ENCODE results near the gene FLRT3.

FLRT3 gene

DNA sequence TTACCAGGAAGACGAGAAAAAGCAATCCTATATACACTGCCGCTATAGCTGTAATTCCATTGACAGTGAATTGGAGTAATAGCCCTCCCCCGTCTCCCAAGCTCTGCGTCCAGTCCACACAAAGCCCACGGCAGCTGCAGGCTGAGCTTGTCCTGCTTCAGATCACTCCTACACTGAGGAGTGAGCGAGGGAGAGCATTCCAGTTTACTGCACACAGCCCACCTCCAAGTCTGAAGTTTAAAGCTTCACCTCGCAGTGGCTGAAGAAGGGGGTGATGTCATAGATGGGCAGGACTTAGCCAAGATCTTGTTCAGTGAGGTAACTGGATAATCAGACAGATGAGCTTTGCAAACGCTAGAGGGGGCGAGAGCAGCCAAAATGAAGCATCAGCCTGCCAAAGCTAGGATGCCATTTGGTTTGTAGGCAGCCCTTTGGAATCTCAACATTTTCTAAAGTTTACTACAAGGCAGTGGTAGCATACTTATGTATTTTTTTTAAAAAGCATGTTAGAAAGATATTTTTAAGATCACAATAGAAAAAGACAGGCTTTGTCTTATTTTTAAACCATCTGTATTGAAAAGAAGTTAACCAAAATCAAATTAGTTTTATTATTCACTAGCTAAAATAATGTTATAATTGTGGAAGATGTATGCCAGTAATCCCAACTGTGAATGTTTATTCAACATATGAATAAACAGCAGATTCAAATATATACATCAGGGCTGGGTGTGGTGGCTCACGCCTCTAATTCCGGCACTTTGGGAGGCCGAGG is at the start of gene FLRT3:
FLRT3 (minus strand) TSS at position 213 of the 772 bp plus-strand sequence. CDS start 10,106 bp downstream, outside the sequence.
- TF ChIP-seq GATA2 (IDR thresholded peaks at IDR 0.05; ENCODE audit: low read depth, low read length) (peak; percentile 31; the same call in 1 of the 2 replicates), GATA3 (IDR thresholded peaks at IDR 0.05; ENCODE audit: low read depth, low read length) (no peak)

GRCh38 chr20:14386726-14387125 is 49.3 kb upstream of the FLRT3 start:
- TF ChIP-seq GATA3 (IDR thresholded peaks at IDR 0.05; ENCODE audit: low read depth, low read length), result no peak
- TF ChIP-seq GATA2 (IDR thresholded peaks at IDR 0.05; ENCODE audit: low read depth, low read length), result no peak

- TF ChIP-seq GATA2 (IDR thresholded peaks at IDR 0.05; ENCODE audit: low read depth, low read length) (no peak), GATA3 (IDR thresholded peaks at IDR 0.05; ENCODE audit: low read depth, low read length) (no peak)
Observed at GRCh38 chr20:14385176-14385740, 47.8 kb upstream of the FLRT3 start.

DNA sequence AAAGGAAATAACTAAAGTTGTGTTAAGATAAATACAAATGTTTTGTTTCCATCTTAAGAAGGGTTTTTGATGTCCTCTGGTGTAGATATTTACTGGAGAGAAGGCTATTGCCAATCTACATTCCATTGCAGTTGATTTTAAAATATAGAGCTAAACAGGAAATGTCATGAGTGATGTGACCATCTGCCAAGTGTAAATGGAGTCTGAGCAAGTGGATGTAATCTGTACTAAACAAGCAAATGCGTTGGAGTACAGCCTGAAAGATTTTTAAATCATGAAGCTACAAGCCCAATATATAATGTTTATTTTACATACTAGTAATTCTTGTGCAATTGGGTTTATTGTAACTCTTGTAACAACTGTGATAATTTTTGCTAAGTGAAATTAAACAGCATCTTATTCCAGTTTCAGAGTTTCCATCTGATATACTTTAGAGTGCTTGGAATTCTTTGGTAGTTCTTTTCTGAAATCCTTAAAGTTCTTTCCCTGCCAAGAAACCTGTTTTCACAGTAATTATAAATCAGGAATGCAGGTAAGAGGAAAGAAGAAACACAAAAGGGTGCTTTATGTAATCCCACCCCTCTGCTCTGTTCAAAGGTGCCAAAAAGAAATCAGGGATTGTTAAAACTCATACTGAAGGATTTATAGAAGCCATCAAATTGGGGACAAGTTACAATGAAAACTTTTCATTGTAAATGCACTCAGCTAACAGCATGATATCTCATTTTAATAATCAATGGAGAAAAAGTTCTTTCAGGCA is 47.2 kb upstream of the FLRT3 start:
- no peak for TF ChIP-seq GATA3 (IDR thresholded peaks at IDR 0.05; ENCODE audit: low read depth, low read length)
- TF ChIP-seq GATA2 (IDR thresholded peaks at IDR 0.05; ENCODE audit: low read depth, low read length), result no peak

GRCh38 chr20:14383335-14383734 is 45.9 kb upstream of the FLRT3 start:
- TF ChIP-seq GATA2 (IDR thresholded peaks at IDR 0.05; ENCODE audit: low read depth, low read length) (no peak), GATA3 (IDR thresholded peaks at IDR 0.05; ENCODE audit: low read depth, low read length) (no peak)

GRCh38 chr20:14378326-14378725 is 40.9 kb upstream of the FLRT3 start:
- no peak for TF ChIP-seq GATA3 (IDR thresholded peaks at IDR 0.05; ENCODE audit: low read depth, low read length)

DNA sequence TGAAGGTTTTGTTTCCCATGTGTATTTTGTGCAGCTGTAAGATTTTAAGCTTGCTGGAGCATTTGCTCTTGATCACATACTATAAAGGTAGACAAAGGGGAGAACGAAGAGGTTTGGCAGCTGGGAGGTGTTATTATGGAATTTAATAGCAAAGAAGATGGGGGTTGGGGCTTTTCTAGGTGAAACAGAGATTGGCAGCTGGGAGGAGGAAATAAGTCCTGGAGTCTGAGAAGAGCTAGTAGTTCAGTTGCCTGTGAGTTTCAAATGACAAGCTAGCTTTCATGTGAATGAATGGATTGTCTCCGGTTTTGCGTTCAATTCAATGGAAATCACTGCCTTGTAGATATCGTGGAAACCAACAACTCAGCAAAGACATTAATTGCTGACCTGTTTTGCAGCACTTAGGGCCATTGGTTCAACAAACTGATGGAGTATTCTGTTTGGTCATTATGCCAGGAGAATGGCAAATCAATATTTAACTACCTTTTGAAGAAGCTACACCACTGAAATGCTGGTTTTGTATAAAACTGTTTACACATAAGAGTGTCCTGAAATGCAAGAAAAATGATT is 38.1 kb upstream of the FLRT3 start:
- TF ChIP-seq GATA2 (IDR thresholded peaks at IDR 0.05; ENCODE audit: low read depth, low read length), result no peak

- TF ChIP-seq GATA3 (IDR thresholded peaks at IDR 0.05; ENCODE audit: low read depth, low read length), result no peak
- no peak for TF ChIP-seq GATA2 (IDR thresholded peaks at IDR 0.05; ENCODE audit: low read depth, low read length)
Observed at GRCh38 chr20:14374196-14374595, 36.8 kb upstream of the FLRT3 start.

GRCh38 chr20:14361509-14362345 is 24.3 kb upstream of the FLRT3 start:
- TF ChIP-seq GATA3 (IDR thresholded peaks at IDR 0.05; ENCODE audit: low read depth, low read length) (no peak), GATA2 (IDR thresholded peaks at IDR 0.05; ENCODE audit: low read depth, low read length) (no peak)

GRCh38 chr20:14360416-14360815 is 23.0 kb upstream of the FLRT3 start:
- TF ChIP-seq GATA3 (IDR thresholded peaks at IDR 0.05; ENCODE audit: low read depth, low read length) (no peak), GATA2 (IDR thresholded peaks at IDR 0.05; ENCODE audit: low read depth, low read length) (no peak)

GRCh38 chr20:14355791-14356190 is 18.4 kb upstream of the FLRT3 start:
- TF ChIP-seq GATA3 (IDR thresholded peaks at IDR 0.05; ENCODE audit: low read depth, low read length) (no peak), GATA2 (IDR thresholded peaks at IDR 0.05; ENCODE audit: low read depth, low read length) (no peak)

- TF ChIP-seq GATA3 (IDR thresholded peaks at IDR 0.05; ENCODE audit: low read depth, low read length) (no peak), GATA2 (IDR thresholded peaks at IDR 0.05; ENCODE audit: low read depth, low read length) (no peak)
Observed at GRCh38 chr20:14344746-14345145, 7.3 kb upstream of the FLRT3 start.

GRCh38 chr20:14343491-14344065 is 6.2 kb upstream of the FLRT3 start:
- TF ChIP-seq GATA2 (IDR thresholded peaks at IDR 0.05; ENCODE audit: low read depth, low read length), result no peak
- TF ChIP-seq GATA3 (IDR thresholded peaks at IDR 0.05; ENCODE audit: low read depth, low read length), result no peak
